ENCODE measurements around the gene MIS12.

GRCh38 chr17:5531085-5531418 is 44.7 kb downstream of the MIS12 start:
- no peak for TF ChIP-seq CTCF (IDR thresholded peaks at IDR 0.05)
- no peak for TF ChIP-seq POLR2A (IDR thresholded peaks at IDR 0.05)
